Measurements from ENCODE around the gene SMARCE1. TPM values are rescaled to one million over a fixed set of nuclear protein-coding genes. Genes with fewer than 3 reads are reported as not detected.

Gene SMARCE1
- 104 and 106 TPM in 2 replicates for total RNA-seq

GRCh38 chr17:40647624-40648383 is at the start of gene SMARCE1:
TSS of gene SMARCE1 (minus strand) at chr17:40647818. CDS start at chr17:40645802, 2,016 bp downstream.
- peak; percentile 27 for DNase-seq (ENCODE audit: extremely low read depth, low read depth, low spot score)

GRCh38 chr17:40697297-40697696 is 49.7 kb upstream of the SMARCE1 start:
- no peak for DNase-seq (ENCODE audit: extremely low read depth, low read depth, low spot score)

GRCh38 chr17:40696651-40697072 is 49.0 kb upstream of the SMARCE1 start:
- no peak for DNase-seq (ENCODE audit: extremely low read depth, low read depth, low spot score)

- no peak for DNase-seq (ENCODE audit: extremely low read depth, low read depth, low spot score)
Observed at GRCh38 chr17:40695874-40696472, 48.4 kb upstream of the SMARCE1 start.

- DNase-seq (ENCODE audit: extremely low read depth, low read depth, low spot score) = no peak
Observed at GRCh38 chr17:40694584-40694983, 47.0 kb upstream of the SMARCE1 start.

GRCh38 chr17:40687106-40687505 is 39.5 kb upstream of the SMARCE1 start:
- DNase-seq (ENCODE audit: extremely low read depth, low read depth, low spot score) = no peak

GRCh38 chr17:40686192-40686591 is 38.6 kb upstream of the SMARCE1 start:
- no peak for DNase-seq (ENCODE audit: extremely low read depth, low read depth, low spot score)

GRCh38 chr17:40680998-40681397 is 33.4 kb upstream of the SMARCE1 start:
- DNase-seq (ENCODE audit: extremely low read depth, low read depth, low spot score) = no peak

GRCh38 chr17:40679523-40679907 is 31.9 kb upstream of the SMARCE1 start:
- no peak for DNase-seq (ENCODE audit: extremely low read depth, low read depth, low spot score)

GRCh38 chr17:40678902-40679522 is 31.4 kb upstream of the SMARCE1 start:
- no peak for DNase-seq (ENCODE audit: extremely low read depth, low read depth, low spot score)

GRCh38 chr17:40675905-40676304 is 28.3 kb upstream of the SMARCE1 start:
- DNase-seq (ENCODE audit: extremely low read depth, low read depth, low spot score) = no peak

- no peak for DNase-seq (ENCODE audit: extremely low read depth, low read depth, low spot score)
Observed at GRCh38 chr17:40672654-40673053, 25.0 kb upstream of the SMARCE1 start.

GRCh38 chr17:40671282-40671681 is 23.7 kb upstream of the SMARCE1 start:
- DNase-seq (ENCODE audit: extremely low read depth, low read depth, low spot score) = no peak

GRCh38 chr17:40666331-40666730 is 18.7 kb upstream of the SMARCE1 start:
- no peak for DNase-seq (ENCODE audit: extremely low read depth, low read depth, low spot score)

GRCh38 chr17:40664582-40665333 is 17.1 kb upstream of the SMARCE1 start, which contains the start of gene KRT222:
TSS of gene KRT222 (minus strand) at chr17:40665177. CDS start at chr17:40665099, 78 bp downstream.
- DNase-seq (ENCODE audit: extremely low read depth, low read depth, low spot score) = no peak

GRCh38 chr17:40663252-40663651 is 15.6 kb upstream of the SMARCE1 start:
- no peak for DNase-seq (ENCODE audit: extremely low read depth, low read depth, low spot score)

GRCh38 chr17:40659911-40660310 is 12.3 kb upstream of the SMARCE1 start:
- DNase-seq (ENCODE audit: extremely low read depth, low read depth, low spot score) = no peak

- no peak for DNase-seq (ENCODE audit: extremely low read depth, low read depth, low spot score)
Observed at GRCh38 chr17:40658396-40658795, 10.8 kb upstream of the SMARCE1 start.

GRCh38 chr17:40651939-40652338 is 4.3 kb upstream of the SMARCE1 start:
- no peak for DNase-seq (ENCODE audit: extremely low read depth, low read depth, low spot score)

GRCh38 chr17:40648384-40648968 is 858 bp upstream of the SMARCE1 start:
- peak; percentile 7 for DNase-seq (ENCODE audit: extremely low read depth, low read depth, low spot score)

Data from glomerular endothelial cell (primary cell).